GM12878 (cell line): Measurements from ENCODE around the gene DNAJC12. TPM values are rescaled to one million over a fixed set of nuclear protein-coding genes. Genes with fewer than 3 reads are reported as not detected.

Source experiments
- CHD1 ChIP-seq: IDR thresholded peaks from 2 replicates; pipeline ENCODE4 v1.6.1; 2012; ENCODE audit warnings: low read depth, low read length, improper control_type of control experiment
- EZH2 ChIP-seq: IDR thresholded peaks from 2 replicates; pipeline ENCODE4 v1.6.1; 2012; ENCODE audit warnings: low read depth, mild to moderate bottlenecking, control low read depth, inconsistent platforms, low read length, borderline replicate concordance; ENCODE audit not compliant: control insufficient read depth
- KAT2A ChIP-seq: conservative IDR thresholded peaks from 2 replicates; pipeline ENCODE4 v1.6.1; 2011; ENCODE audit warnings: low read depth, low read length; ENCODE audit not compliant: control insufficient read depth
- RAD21 ChIP-seq: IDR thresholded peaks from 2 replicates; pipeline ENCODE4 v1.6.1; 2011; ENCODE audit warnings: mild to moderate bottlenecking, low read depth, low read length, moderate library complexity; ENCODE audit not compliant: insufficient read depth
- SMARCA5 ChIP-seq: fragments of 450-650 bp; IDR thresholded peaks from 2 replicates; pipeline ENCODE4 v1.6.1; 2017; ENCODE audit warnings: mild to moderate bottlenecking
- SP1 ChIP-seq: IDR thresholded peaks from one replicate; pipeline ENCODE4 v1.6.1; 2011; ENCODE audit warnings: low read depth, low read length
- ZNF24 ChIP-seq: fragments of 450-650 bp; IDR thresholded peaks from 2 replicates; pipeline ENCODE4 v1.6.1; 2017; ENCODE audit warnings: antibody characterized with exemption, mild to moderate bottlenecking
- polyA plus RNA-seq, 11 experiments: library from polyadenylated mRNA; depleted of rRNA in 4 of 11; unstranded in 6 of 11; stranded (reverse) in 5 of 11; fragments of >200 nt; fragmentation: Nextera tagmentation in 4 of 11; fragmentation: Illumina TruSeq in 1 of 11; extraction: Ambion mirVana in 4 of 11; extraction: Trizol in 1 of 11; gene quantifications; 1 replicate in 1 of 11; 2 replicates in 10 of 11; pipeline versions ENCODE4 v1.2.1 to v1.2.3, GENCODE V29; 2011 to 2016; ENCODE audit warnings: inconsistent platforms in 2 of 11, missing spikeins in 2 of 11, low read depth in 1 of 11
- total RNA-seq, 4 experiments: library from RNA; depleted of rRNA in 3 of 4; stranded (reverse); fragments of >200 nt in 3 of 4; fragmentation: Illumina TruSeq in 1 of 4; extraction: Trizol in 1 of 4; gene quantifications; 2 replicates each; pipeline versions ENCODE4 v1.2.1 to v1.2.3, GENCODE V29; 2013 to 2021
- TF ChIP-seq, protein P1 (sequence below): fragments of 450-650 bp; IDR thresholded peaks from 2 replicates; pipeline ENCODE4 v1.6.1; 2017; ENCODE audit warnings: mild to moderate bottlenecking, moderate library complexity
- TF ChIP-seq, protein P2 (sequence below): fragments of 150-350 bp; IDR thresholded peaks from 2 replicates; pipeline ENCODE4 v1.6.1; 2016; ENCODE audit warnings: low read depth, low read length
- TF ChIP-seq, protein P3 (sequence below): fragments of 450-650 bp; IDR thresholded peaks from 2 replicates; pipeline ENCODE4 v1.6.1; 2018; ENCODE audit warnings: borderline replicate concordance, mild to moderate bottlenecking; ENCODE audit not compliant: partially characterized antibody
- TF ChIP-seq, protein P4 (sequence below): fragments of 450-650 bp; IDR thresholded peaks from 2 replicates; pipeline ENCODE4 v1.6.1; 2016; ENCODE audit warnings: mild to moderate bottlenecking
- TF ChIP-seq, protein P5 (sequence below): fragments of 450-650 bp; IDR thresholded peaks from 2 replicates; pipeline ENCODE4 v1.6.1; 2016; ENCODE audit warnings: mild to moderate bottlenecking

DNAJC12 gene
- total and polyA plus RNA-seq, 10 of the 15 experiments (the other 5 are each of a cell fraction or from before 2014, with no cell fraction given) = 1.1 to 4.5 (median 3.0) TPM

DNA sequence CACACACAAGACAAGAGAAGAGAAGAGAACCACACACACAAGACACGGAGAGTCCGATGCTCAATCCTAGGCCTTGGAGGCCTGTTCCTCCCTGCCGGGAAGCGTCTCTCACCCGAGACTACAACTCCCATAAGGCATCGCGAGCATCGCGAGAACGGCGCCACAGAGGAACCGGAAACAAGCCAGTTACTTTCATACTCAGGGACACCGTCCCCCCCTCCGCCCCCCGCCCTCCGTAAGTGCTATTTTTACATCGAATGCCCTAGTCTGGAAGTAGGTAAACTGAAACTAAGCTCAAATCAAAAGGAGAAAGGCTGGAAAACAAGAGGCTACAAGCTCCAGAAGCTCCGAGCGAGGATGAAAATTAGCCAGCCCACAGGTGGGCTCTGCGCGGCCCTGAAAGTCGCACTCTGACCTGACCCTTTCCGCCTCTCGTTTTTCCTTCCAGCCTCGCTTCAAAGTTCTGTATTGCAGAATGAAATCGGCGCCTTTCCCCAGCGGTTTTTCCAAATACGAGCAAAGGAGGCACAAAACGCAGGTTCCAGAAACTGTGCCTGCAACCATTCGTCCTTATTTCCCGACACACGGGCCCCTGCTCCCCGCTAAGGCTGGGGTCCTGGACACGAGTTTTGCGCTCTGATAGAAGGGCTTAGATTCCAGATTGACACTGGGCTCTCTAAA is 11.5 kb upstream of the DNAJC12 start (continued):
- TF ChIP-seq, protein P1, sequence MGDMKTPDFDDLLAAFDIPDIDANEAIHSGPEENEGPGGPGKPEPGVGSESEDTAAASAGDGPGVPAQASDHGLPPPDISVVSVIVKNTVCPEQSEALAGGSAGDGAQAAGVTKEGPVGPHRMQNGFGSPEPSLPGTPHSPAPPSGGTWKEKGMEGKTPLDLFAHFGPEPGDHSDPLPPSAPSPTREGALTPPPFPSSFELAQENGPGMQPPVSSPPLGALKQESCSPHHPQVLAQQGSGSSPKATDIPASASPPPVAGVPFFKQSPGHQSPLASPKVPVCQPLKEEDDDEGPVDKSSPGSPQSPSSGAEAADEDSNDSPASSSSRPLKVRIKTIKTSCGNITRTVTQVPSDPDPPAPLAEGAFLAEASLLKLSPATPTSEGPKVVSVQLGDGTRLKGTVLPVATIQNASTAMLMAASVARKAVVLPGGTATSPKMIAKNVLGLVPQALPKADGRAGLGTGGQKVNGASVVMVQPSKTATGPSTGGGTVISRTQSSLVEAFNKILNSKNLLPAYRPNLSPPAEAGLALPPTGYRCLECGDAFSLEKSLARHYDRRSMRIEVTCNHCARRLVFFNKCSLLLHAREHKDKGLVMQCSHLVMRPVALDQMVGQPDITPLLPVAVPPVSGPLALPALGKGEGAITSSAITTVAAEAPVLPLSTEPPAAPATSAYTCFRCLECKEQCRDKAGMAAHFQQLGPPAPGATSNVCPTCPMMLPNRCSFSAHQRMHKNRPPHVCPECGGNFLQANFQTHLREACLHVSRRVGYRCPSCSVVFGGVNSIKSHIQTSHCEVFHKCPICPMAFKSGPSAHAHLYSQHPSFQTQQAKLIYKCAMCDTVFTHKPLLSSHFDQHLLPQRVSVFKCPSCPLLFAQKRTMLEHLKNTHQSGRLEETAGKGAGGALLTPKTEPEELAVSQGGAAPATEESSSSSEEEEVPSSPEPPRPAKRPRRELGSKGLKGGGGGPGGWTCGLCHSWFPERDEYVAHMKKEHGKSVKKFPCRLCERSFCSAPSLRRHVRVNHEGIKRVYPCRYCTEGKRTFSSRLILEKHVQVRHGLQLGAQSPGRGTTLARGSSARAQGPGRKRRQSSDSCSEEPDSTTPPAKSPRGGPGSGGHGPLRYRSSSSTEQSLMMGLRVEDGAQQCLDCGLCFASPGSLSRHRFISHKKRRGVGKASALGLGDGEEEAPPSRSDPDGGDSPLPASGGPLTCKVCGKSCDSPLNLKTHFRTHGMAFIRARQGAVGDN = 0 out of 2 replicates have a peak, but pooled peaks have one; percentile 39
- TF ChIP-seq SMARCA5 (no peak), EZH2 (no peak), RAD21 (no peak), KAT2A (no peak), SP1 (peak; percentile 24), CHD1 (no peak), ZNF24 (no peak)
- TF ChIP-seq, protein P2, sequence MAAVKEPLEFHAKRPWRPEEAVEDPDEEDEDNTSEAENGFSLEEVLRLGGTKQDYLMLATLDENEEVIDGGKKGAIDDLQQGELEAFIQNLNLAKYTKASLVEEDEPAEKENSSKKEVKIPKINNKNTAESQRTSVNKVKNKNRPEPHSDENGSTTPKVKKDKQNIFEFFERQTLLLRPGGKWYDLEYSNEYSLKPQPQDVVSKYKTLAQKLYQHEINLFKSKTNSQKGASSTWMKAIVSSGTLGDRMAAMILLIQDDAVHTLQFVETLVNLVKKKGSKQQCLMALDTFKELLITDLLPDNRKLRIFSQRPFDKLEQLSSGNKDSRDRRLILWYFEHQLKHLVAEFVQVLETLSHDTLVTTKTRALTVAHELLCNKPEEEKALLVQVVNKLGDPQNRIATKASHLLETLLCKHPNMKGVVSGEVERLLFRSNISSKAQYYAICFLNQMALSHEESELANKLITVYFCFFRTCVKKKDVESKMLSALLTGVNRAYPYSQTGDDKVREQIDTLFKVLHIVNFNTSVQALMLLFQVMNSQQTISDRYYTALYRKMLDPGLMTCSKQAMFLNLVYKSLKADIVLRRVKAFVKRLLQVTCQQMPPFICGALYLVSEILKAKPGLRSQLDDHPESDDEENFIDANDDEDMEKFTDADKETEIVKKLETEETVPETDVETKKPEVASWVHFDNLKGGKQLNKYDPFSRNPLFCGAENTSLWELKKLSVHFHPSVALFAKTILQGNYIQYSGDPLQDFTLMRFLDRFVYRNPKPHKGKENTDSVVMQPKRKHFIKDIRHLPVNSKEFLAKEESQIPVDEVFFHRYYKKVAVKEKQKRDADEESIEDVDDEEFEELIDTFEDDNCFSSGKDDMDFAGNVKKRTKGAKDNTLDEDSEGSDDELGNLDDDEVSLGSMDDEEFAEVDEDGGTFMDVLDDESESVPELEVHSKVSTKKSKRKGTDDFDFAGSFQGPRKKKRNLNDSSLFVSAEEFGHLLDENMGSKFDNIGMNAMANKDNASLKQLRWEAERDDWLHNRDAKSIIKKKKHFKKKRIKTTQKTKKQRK = no peak
- TF ChIP-seq, protein P3, sequence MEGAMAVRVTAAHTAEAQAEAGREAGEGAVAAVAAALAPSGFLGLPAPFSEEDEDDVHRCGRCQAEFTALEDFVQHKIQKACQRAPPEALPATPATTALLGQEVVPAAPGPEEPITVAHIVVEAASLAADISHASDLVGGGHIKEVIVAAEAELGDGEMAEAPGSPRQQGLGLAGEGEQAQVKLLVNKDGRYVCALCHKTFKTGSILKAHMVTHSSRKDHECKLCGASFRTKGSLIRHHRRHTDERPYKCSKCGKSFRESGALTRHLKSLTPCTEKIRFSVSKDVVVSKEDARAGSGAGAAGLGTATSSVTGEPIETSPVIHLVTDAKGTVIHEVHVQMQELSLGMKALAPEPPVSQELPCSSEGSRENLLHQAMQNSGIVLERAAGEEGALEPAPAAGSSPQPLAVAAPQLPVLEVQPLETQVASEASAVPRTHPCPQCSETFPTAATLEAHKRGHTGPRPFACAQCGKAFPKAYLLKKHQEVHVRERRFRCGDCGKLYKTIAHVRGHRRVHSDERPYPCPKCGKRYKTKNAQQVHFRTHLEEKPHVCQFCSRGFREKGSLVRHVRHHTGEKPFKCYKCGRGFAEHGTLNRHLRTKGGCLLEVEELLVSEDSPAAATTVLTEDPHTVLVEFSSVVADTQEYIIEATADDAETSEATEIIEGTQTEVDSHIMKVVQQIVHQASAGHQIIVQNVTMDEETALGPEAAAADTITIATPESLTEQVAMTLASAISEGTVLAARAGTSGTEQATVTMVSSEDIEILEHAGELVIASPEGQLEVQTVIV = peak; percentile 43
- TF ChIP-seq, protein P4, sequence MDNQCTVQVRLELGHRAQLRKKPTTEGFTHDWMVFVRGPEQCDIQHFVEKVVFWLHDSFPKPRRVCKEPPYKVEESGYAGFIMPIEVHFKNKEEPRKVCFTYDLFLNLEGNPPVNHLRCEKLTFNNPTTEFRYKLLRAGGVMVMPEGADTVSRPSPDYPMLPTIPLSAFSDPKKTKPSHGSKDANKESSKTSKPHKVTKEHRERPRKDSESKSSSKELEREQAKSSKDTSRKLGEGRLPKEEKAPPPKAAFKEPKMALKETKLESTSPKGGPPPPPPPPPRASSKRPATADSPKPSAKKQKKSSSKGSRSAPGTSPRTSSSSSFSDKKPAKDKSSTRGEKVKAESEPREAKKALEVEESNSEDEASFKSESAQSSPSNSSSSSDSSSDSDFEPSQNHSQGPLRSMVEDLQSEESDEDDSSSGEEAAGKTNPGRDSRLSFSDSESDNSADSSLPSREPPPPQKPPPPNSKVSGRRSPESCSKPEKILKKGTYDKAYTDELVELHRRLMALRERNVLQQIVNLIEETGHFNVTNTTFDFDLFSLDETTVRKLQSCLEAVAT = peak; percentile 34; the same call in 1 of the 2 replicates
- TF ChIP-seq, protein P5, sequence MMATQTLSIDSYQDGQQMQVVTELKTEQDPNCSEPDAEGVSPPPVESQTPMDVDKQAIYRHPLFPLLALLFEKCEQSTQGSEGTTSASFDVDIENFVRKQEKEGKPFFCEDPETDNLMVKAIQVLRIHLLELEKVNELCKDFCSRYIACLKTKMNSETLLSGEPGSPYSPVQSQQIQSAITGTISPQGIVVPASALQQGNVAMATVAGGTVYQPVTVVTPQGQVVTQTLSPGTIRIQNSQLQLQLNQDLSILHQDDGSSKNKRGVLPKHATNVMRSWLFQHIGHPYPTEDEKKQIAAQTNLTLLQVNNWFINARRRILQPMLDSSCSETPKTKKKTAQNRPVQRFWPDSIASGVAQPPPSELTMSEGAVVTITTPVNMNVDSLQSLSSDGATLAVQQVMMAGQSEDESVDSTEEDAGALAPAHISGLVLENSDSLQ = peak; percentile 34; the same call in 1 of the 2 replicates
